ENCODE measurements around the gene AFAP1L2. TPM values are rescaled to one million over a fixed set of nuclear protein-coding genes. Genes with fewer than 3 reads are reported as not detected.

Gene AFAP1L2
- total RNA-seq, 1 experiment from 2014 or later: 170 TPM

DNA sequence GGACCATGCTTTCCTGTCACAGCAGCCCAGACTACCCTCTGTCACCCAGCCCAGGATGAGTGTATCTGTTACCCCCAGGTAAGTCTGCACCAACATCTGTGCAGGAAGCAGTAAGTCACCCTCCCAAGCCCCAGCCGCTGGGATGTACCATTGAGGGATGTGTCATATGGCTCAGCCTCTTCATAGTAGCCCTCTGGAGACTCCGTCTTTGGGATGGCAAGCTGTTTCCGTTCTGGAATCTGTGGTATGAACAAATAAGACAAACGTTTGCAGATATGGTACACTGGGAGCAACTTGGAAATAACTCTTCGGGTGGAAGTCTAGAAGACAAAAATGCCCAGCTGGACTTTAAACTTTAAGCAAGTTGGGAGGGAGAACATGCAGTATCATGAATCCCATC, 81.3 kb downstream of the AFAP1L2 start:
- no peak for TF ChIP-seq TCF7L2 (IDR thresholded peaks at IDR 0.05; ENCODE audit: low read depth, low read length)
- no peak for ATAC-seq
- Histone ChIP-seq H3K27ac (ENCODE audit: low read length) (no peak overlapping the region), H3K27me3 (ENCODE audit: control insufficient read depth, insufficient read depth, low read length) (no peaks in the 10 kb centered on the region), H3K4me3 (ENCODE audit: low read depth in 2 of 2, low read length in 2 of 2) (no peak overlapping the region), H3K9me3 (ENCODE audit: control insufficient read depth, insufficient read depth, low read depth, low read length) (no peaks in the 10 kb centered on the region), H3K4me1 (ENCODE audit: control insufficient read depth, insufficient read depth, low read length) (no peaks in the 10 kb centered on the region; the same call in 1 of the 2 replicates), H3K36me3 (ENCODE audit: control insufficient read depth, insufficient read depth, low read length) (peaks cover 10% of the 10 kb centered on the region; the same call in 1 of the 2 replicates)
- POLR2A ChIA-PET: no interaction called here
- CTCF ChIA-PET: no interaction called here
- no peak for DNase-seq (ENCODE audit: low read depth, low spot score)
- in situ Hi-C loops (cut with HindIII; ENCODE audit: low pct_unique_long_range_greater_than_20kb, low sequenced_read_pairs) (no loop called here), intact Hi-C loops (cut with micrococcal nuclease; ENCODE audit: unreplicated experiment) (no loop called here)
- BruUV-seq (replicated peaks): no TSS peak

DNA sequence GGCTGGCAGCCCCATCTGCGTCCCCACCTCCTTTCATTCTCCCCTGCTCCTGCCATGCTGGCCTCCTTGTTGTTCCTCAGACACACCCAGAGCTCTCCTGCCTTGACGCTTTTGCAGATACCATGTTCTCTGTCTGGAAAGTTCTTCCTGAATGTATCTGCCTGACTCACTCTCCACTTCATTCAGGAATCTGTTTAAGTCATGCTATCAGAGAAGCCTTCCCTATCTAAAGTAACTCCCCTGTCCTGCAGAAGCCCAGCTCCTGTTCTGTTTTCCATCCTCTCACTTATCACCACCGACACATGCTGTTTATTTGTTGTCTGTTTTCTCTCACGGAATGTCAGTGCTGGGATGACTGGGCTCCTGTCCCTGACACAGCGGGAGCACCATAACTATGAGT, 82.0 kb downstream of the AFAP1L2 start:
- DNase-seq (ENCODE audit: low read depth, low spot score): no peak
- TF ChIP-seq POLR2AphosphoS5 (IDR thresholded peaks at IDR 0.05; ENCODE audit: low read depth, low read length): no peak
- TF ChIP-seq SIN3A (IDR thresholded peaks at IDR 0.05; ENCODE audit: borderline replicate concordance, insufficient read depth, low read depth, low read length): no peak
- no peak for TF ChIP-seq TCF7L2 (IDR thresholded peaks at IDR 0.05; ENCODE audit: low read depth, low read length)
- TF ChIP-seq, protein P1, sequence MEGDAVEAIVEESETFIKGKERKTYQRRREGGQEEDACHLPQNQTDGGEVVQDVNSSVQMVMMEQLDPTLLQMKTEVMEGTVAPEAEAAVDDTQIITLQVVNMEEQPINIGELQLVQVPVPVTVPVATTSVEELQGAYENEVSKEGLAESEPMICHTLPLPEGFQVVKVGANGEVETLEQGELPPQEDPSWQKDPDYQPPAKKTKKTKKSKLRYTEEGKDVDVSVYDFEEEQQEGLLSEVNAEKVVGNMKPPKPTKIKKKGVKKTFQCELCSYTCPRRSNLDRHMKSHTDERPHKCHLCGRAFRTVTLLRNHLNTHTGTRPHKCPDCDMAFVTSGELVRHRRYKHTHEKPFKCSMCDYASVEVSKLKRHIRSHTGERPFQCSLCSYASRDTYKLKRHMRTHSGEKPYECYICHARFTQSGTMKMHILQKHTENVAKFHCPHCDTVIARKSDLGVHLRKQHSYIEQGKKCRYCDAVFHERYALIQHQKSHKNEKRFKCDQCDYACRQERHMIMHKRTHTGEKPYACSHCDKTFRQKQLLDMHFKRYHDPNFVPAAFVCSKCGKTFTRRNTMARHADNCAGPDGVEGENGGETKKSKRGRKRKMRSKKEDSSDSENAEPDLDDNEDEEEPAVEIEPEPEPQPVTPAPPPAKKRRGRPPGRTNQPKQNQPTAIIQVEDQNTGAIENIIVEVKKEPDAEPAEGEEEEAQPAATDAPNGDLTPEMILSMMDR (IDR thresholded peaks at IDR 0.05): no peak
- TF ChIP-seq REST (IDR thresholded peaks at IDR 0.05; ENCODE audit: insufficient read depth in 1 of 2, low read depth in 2 of 2, low read length in 1 of 2): no peak
- no peaks in the 10 kb centered on the region for H3K27me3 ChIP-seq (ENCODE audit: control insufficient read depth, insufficient read depth, low read length)
- H3K27ac ChIP-seq (ENCODE audit: low read length): no peak overlapping the region
- intact Hi-C loops (cut with micrococcal nuclease; ENCODE audit: unreplicated experiment) (no loop called here), in situ Hi-C loops (cut with HindIII; ENCODE audit: low pct_unique_long_range_greater_than_20kb, low sequenced_read_pairs) (no loop called here)
- no peak for ATAC-seq
- TSS peak; percentile 54 for BruUV-seq (replicated peaks)
- ChIA-PET POLR2A (no interaction called here), CTCF (no interaction called here)
- H3K4me1 ChIP-seq (ENCODE audit: control insufficient read depth, insufficient read depth, low read length): no peaks in the 10 kb centered on the region; the same call in 1 of the 2 replicates
- peaks cover 10% of the 10 kb centered on the region; the same call in 1 of the 2 replicates for H3K36me3 ChIP-seq (ENCODE audit: control insufficient read depth, insufficient read depth, low read length)
- no peaks in the 10 kb centered on the region for H3K9me3 ChIP-seq (ENCODE audit: control insufficient read depth, insufficient read depth, low read depth, low read length)
- no peak overlapping the region for H3K4me3 ChIP-seq (ENCODE audit: low read depth in 2 of 2, low read length in 2 of 2)

GRCh38 chr10:114320249-114321116, 83.8 kb downstream of the AFAP1L2 start:
- POLR2A ChIA-PET: no interaction called here
- no peak overlapping the region for H3K4me3 ChIP-seq (ENCODE audit: low read depth in 2 of 2, low read length in 2 of 2)
- H3K27ac ChIP-seq (ENCODE audit: low read length): no peak overlapping the region
- no peaks in the 10 kb centered on the region for H3K9me3 ChIP-seq (ENCODE audit: control insufficient read depth, insufficient read depth, low read depth, low read length)
- DNase-seq (ENCODE audit: low read depth, low spot score) (no peak), ATAC-seq (peak; percentile 48; the same call in 1 of the 2 replicates)
- BruUV-seq (replicated peaks): no TSS peak
- peaks cover 10% of the 10 kb centered on the region; the same call in 1 of the 2 replicates for H3K36me3 ChIP-seq (ENCODE audit: control insufficient read depth, insufficient read depth, low read length)
- TF ChIP-seq TCF7L2 (IDR thresholded peaks at IDR 0.05; ENCODE audit: low read depth, low read length) (no peak), SIN3A (IDR thresholded peaks at IDR 0.05; ENCODE audit: borderline replicate concordance, insufficient read depth, low read depth, low read length) (no peak), REST (IDR thresholded peaks at IDR 0.05; ENCODE audit: insufficient read depth in 1 of 2, low read depth in 2 of 2, low read length in 1 of 2) (no peak), POLR2AphosphoS5 (IDR thresholded peaks at IDR 0.05; ENCODE audit: low read depth, low read length) (no peak)
- TF ChIP-seq, protein P1 (IDR thresholded peaks at IDR 0.05): no peak
- H3K4me1 ChIP-seq (ENCODE audit: control insufficient read depth, insufficient read depth, low read length): no peaks in the 10 kb centered on the region; the same call in 1 of the 2 replicates
- CTCF ChIA-PET: no interaction called here
- H3K27me3 ChIP-seq (ENCODE audit: control insufficient read depth, insufficient read depth, low read length): no peaks in the 10 kb centered on the region
- in situ Hi-C loops (cut with HindIII; ENCODE audit: low pct_unique_long_range_greater_than_20kb, low sequenced_read_pairs): no loop called here
- intact Hi-C loops (cut with micrococcal nuclease; ENCODE audit: unreplicated experiment): no loop called here

All from Panc1 (cell line).